Endodermal cell (in vitro differentiated cells): ENCODE data around the gene KCP. TPM values are rescaled to one million over a fixed set of nuclear protein-coding genes. Genes with fewer than 3 reads are reported as not detected.

Experiments used
- DNase-seq: peaks from one replicate; pipeline ENCODE4 v3.0.0-alpha.2; 2017
- H3K27ac ChIP-seq: 2 replicates; pipeline ENCODE4 v1.5.1; 2013; ENCODE audit warnings: mild to moderate bottlenecking, low read depth, low read length, moderate library complexity
- H3K27me3 ChIP-seq: 2 replicates; pipeline ENCODE4 v1.6.1; 2013; ENCODE audit warnings: mild to moderate bottlenecking, low read length, moderate library complexity; ENCODE audit not compliant: insufficient read depth, control insufficient read depth, poor library complexity, severe bottlenecking
- H3K36me3 ChIP-seq: 2 replicates; pipeline ENCODE4 v1.7.0; 2013; ENCODE audit warnings: mild to moderate bottlenecking, low read length, moderate library complexity; ENCODE audit not compliant: control insufficient read depth, insufficient read depth
- H3K4me1 ChIP-seq: one replicate; pipeline ENCODE4 v1.7.0; 2013; ENCODE audit warnings: low read length; ENCODE audit not compliant: control insufficient read depth, insufficient read depth
- H3K4me3 ChIP-seq: 2 replicates; pipeline ENCODE4 v1.5.1; 2013; ENCODE audit warnings: mild to moderate bottlenecking, low read length, moderate library complexity
- H3K9ac ChIP-seq: 2 replicates; pipeline ENCODE4 v1.6.1; 2013; ENCODE audit warnings: mild to moderate bottlenecking, low read length, moderate library complexity; ENCODE audit not compliant: poor library complexity, severe bottlenecking; ENCODE audit errors: extremely low read depth
- H3K9me3 ChIP-seq: 2 replicates; pipeline ENCODE4 v1.6.1; 2013; ENCODE audit warnings: mild to moderate bottlenecking, low read length, moderate library complexity; ENCODE audit not compliant: control insufficient read depth
- H3K27ac Mint-ChIP-seq: 2 replicates; pipeline ENCODE4 v1.8.0; 2020; ENCODE audit warnings: mixed read lengths
- H3K27me3 Mint-ChIP-seq: 2 replicates; pipeline ENCODE4 v1.8.0; 2021; ENCODE audit warnings: mild to moderate bottlenecking, mixed read lengths; ENCODE audit not compliant: insufficient read depth
- H3K36me3 Mint-ChIP-seq: 2 replicates; pipeline ENCODE4 v1.8.0; 2020; ENCODE audit warnings: low read depth, mixed read lengths
- H3K4me1 Mint-ChIP-seq: 2 replicates; pipeline ENCODE4 v1.8.0; 2020; ENCODE audit warnings: mixed read lengths
- H3K4me3 Mint-ChIP-seq: 2 replicates; pipeline ENCODE4 v1.8.0; 2020; ENCODE audit warnings: mild to moderate bottlenecking, moderate library complexity, mixed read lengths
- H3K9me3 Mint-ChIP-seq: 2 replicates; pipeline ENCODE4 v1.8.0; 2020; ENCODE audit warnings: mild to moderate bottlenecking, mixed read lengths
- CTCF ChIP-seq: fragments of 200-600 bp; sonication (generic); conservative IDR thresholded peaks from 2 replicates; pipeline ENCODE4 v1.5.0; 2021; ENCODE audit warnings: antibody characterized with exemption, mild to moderate bottlenecking
- WGBS, 2 experiments: methylation state at CpG; one replicate each; pipeline versions ENCODE4 v1.1.5 to v1.1.7; 2013; ENCODE audit warnings: missing lambda C conversion rate in 2 of 2, mixed read lengths in 1 of 2; ENCODE audit not compliant: insufficient coverage in 1 of 2, insufficient read length in 1 of 2; 5-methylcytosine and 5-hydroxymethylcytosine counted together
- total RNA-seq, 2 donors: library from RNA; stranded (reverse); fragmentation: NEBNext Ultra II Directional in 1 of 2; extraction: Animal tissue kit (Norgen Biotek cat#: 25700) in 1 of 2; gene quantifications; 2 replicates in 1 of 2; 3 replicates in 1 of 2; pipeline ENCODE4 v1.2.1, GENCODE V29; 2021

KCP gene
- total RNA-seq, 2 donors from 2014 or later: 21.1 to 33.3 TPM

- no peak for TF ChIP-seq CTCF
- no peaks in the 10 kb centered on the region for H3K9me3 ChIP-seq
- Mint-ChIP-seq H3K4me1 (peaks cover 4% of the 10 kb centered on the region), H3K27me3 (no peaks in the 10 kb centered on the region), H3K9me3 (peaks cover 3% of the 10 kb centered on the region), H3K4me3 (no peak overlapping the region), H3K36me3 (peaks cover 1% of the 10 kb centered on the region), H3K27ac (no peak overlapping the region)
- no peaks in the 10 kb centered on the region for H3K27me3 ChIP-seq
- no peak overlapping the region for H3K27ac ChIP-seq
- no peak for DNase-seq
- WGBS, 2 experiments: 91 to 94% methylated on average over 3 to 19 of the region's 19 CpGs
- no peak overlapping the region for H3K4me3 ChIP-seq
- no peaks in the 10 kb centered on the region for H3K36me3 ChIP-seq
- no peak overlapping the region for H3K9ac ChIP-seq
- H3K4me1 ChIP-seq: no peaks in the 10 kb centered on the region
Observed at GRCh38 chr7:128879461-128879938, 31.0 kb downstream of the KCP start.

GRCh38 chr7:128878226-128879105 is 32.0 kb downstream of the KCP start:
- H3K27me3 Mint-ChIP-seq: no peaks in the 10 kb centered on the region
- H3K27ac Mint-ChIP-seq: no peak overlapping the region
- no peaks in the 10 kb centered on the region for H3K4me1 Mint-ChIP-seq
- Histone ChIP-seq H3K27ac (no peak overlapping the region), H3K9me3 (no peaks in the 10 kb centered on the region), H3K9ac (no peak overlapping the region), H3K4me1 (no peaks in the 10 kb centered on the region), H3K36me3 (no peaks in the 10 kb centered on the region), H3K4me3 (no peak overlapping the region), H3K27me3 (no peaks in the 10 kb centered on the region)
- WGBS, 2 experiments: 89 to 92% methylated on average over 12 to 14 of the region's 14 CpGs
- peaks cover under 1% of the 10 kb centered on the region for H3K36me3 Mint-ChIP-seq
- H3K9me3 Mint-ChIP-seq: peaks cover 1% of the 10 kb centered on the region
- DNase-seq: no peak
- TF ChIP-seq CTCF: no peak
- no peak overlapping the region for H3K4me3 Mint-ChIP-seq

GRCh38 chr7:128877756-128878120 is 32.8 kb downstream of the KCP start:
- H3K27me3 ChIP-seq: no peaks in the 10 kb centered on the region
- no peak for TF ChIP-seq CTCF
- no peaks in the 10 kb centered on the region for H3K9me3 ChIP-seq
- H3K4me3 ChIP-seq: no peak overlapping the region
- no peaks in the 10 kb centered on the region for H3K36me3 Mint-ChIP-seq
- no peak overlapping the region for H3K27ac Mint-ChIP-seq
- H3K27ac ChIP-seq: no peak overlapping the region
- H3K4me1 Mint-ChIP-seq: no peaks in the 10 kb centered on the region
- DNase-seq: no peak
- no peaks in the 10 kb centered on the region for H3K4me1 ChIP-seq
- H3K36me3 ChIP-seq: no peaks in the 10 kb centered on the region
- no peak overlapping the region for H3K4me3 Mint-ChIP-seq
- no peak overlapping the region for H3K9ac ChIP-seq
- no peaks in the 10 kb centered on the region for H3K27me3 Mint-ChIP-seq
- H3K9me3 Mint-ChIP-seq: no peaks in the 10 kb centered on the region
- 88 to 93% methylated on average over 3 to 4 of the region's 4 CpGs for WGBS, 2 experiments
